HCT116 (cell line): Measurements from ENCODE around the gene KLHL22. TPM values are rescaled to one million over a fixed set of nuclear protein-coding genes. Genes with fewer than 3 reads are reported as not detected.

Source experiments
- ATAC-seq: fragments of 200-7000 bp; cut with Tn5 transposase; 2 replicates; pipeline ENCODE4 v1.9.1; 2020; ENCODE audit warnings: mild to moderate bottlenecking, moderate library complexity
- BruUV-seq: library from RNA; stranded (reverse); fragments of 400-500 nt; replicated peaks from 2 replicates; lab custom pipeline; 2021; lab: Mats Ljungman, UMichigan
- CTCF ChIA-PET: fragments of 300-600 bp; sonication (Branson Sonifier 250); formaldehyde crosslinking; loops from one replicate; lab custom pipeline; 2021; ENCODE audit warnings: antibody characterized with exemption; lab: Charles Lee
- POLR2A ChIA-PET: fragments of 300-600, 350-600 bp; sonication (Branson Sonifier 250); formaldehyde crosslinking; loops from one replicate; lab custom pipeline; 2021; ENCODE audit warnings: antibody characterized with exemption; lab: Charles Lee
- RAD21 ChIA-PET, 2 experiments: fragments of 300-600 bp; sonication (Branson Sonifier 250); formaldehyde crosslinking; loops; one replicate each; lab custom pipeline; 2023; ENCODE audit warnings: low total read pairs in 2 of 2; ENCODE audit not compliant: uncharacterized antibody in 2 of 2, unreplicated experiment in 2 of 2, low non-redundant PET in 1 of 2; lab: Charles Lee
- DNase-seq: peaks from one replicate; pipeline ENCODE4 v3.0.0-alpha.2; 2010; ENCODE audit warnings: low read depth, low spot score
- H2AFZ ChIP-seq: fragments of 200-600 bp; shearing (Covaris generic), sonication (generic); 2 replicates; pipeline ENCODE4 v1.6.1; 2017; ENCODE audit warnings: low read depth, mixed run types, mixed read lengths, antibody characterized with exemption, low read length; ENCODE audit not compliant: poor library complexity, severe bottlenecking
- H3K27ac ChIP-seq: 2 replicates; pipeline ENCODE4 v1.5.1; 2012; ENCODE audit warnings: low read depth, low read length
- H3K27me3 ChIP-seq: fragments of 200-600 bp; sonication (generic); 2 replicates; pipeline ENCODE4 v1.6.1; 2016; ENCODE audit warnings: mixed run types, low read length, mixed read lengths; ENCODE audit not compliant: insufficient read depth
- H3K36me3 ChIP-seq, 2 experiments: fragments of 200-500 bp in 1 of 2; fragments of 200-600 bp in 1 of 2; sonication (Bioruptor generic) in 1 of 2; sonication (generic) in 1 of 2; 2 replicates each; pipeline versions ENCODE4 v1.5.1 to v1.6.1; 2014 to 2016; ENCODE audit warnings: low read length in 2 of 2, inconsistent platforms in 1 of 2, mixed read lengths in 1 of 2, mixed run types in 1 of 2; ENCODE audit not compliant: insufficient read depth in 2 of 2, control insufficient read depth in 1 of 2
- H3K4me1 ChIP-seq, 2 experiments: fragments of 200-600 bp in 1 of 2; sonication (generic) in 1 of 2; 2 replicates each; pipeline versions ENCODE4 v1.5.1 to v1.6.1; 2012 to 2017; ENCODE audit warnings: low read length in 2 of 2, inconsistent platforms in 1 of 2, mild to moderate bottlenecking in 1 of 2, mixed read lengths in 1 of 2, mixed run types in 1 of 2, moderate library complexity in 1 of 2; ENCODE audit not compliant: insufficient read depth in 2 of 2, control insufficient read depth in 1 of 2
- H3K4me2 ChIP-seq: fragments of 200-600 bp; sonication (generic); 2 replicates; pipeline ENCODE4 v1.6.1; 2017; ENCODE audit warnings: mixed run types, low read length, mixed read lengths
- H3K4me3 ChIP-seq, 2 experiments: fragments of 200-600 bp in 1 of 2; sonication (generic) in 1 of 2; replicated peaks in 1 of 2; 2 replicates each; pipeline ENCODE4 v1.5.1; 2011 to 2016; ENCODE audit warnings: low read length in 2 of 2, control low read depth in 1 of 2, low read depth in 1 of 2, mild to moderate bottlenecking in 1 of 2, mixed read lengths in 1 of 2, mixed run types in 1 of 2
- H3K79me2 ChIP-seq: fragments of 200-600 bp; sonication (generic); 2 replicates; pipeline ENCODE4 v1.6.1; 2017; ENCODE audit warnings: mild to moderate bottlenecking, mixed run types, low read length, moderate library complexity, mixed read lengths; ENCODE audit not compliant: insufficient read depth
- H3K9ac ChIP-seq: fragments of 200-600 bp; sonication (generic); 2 replicates; pipeline ENCODE4 v1.6.1; 2016; ENCODE audit warnings: low read length, mixed read lengths
- H3K9me2 ChIP-seq: fragments of 200-600 bp; sonication (generic), shearing (Covaris generic); 2 replicates; pipeline ENCODE4 v1.6.1; 2017; ENCODE audit warnings: mixed run types, mild to moderate bottlenecking, moderate library complexity; ENCODE audit not compliant: insufficient read depth
- H3K9me3 ChIP-seq, 2 experiments: fragments of 200-500 bp in 1 of 2; fragments of 200-600 bp in 1 of 2; sonication (Bioruptor generic) in 1 of 2; sonication (generic) in 1 of 2; 2 replicates each; pipeline ENCODE4 v1.6.1; 2014 to 2017; ENCODE audit warnings: low read length in 2 of 2, mixed read lengths in 2 of 2, inconsistent platforms in 1 of 2, low read depth in 1 of 2, mild to moderate bottlenecking in 1 of 2, mixed run types in 1 of 2, moderate library complexity in 1 of 2; ENCODE audit not compliant: control insufficient read depth in 1 of 2, insufficient read depth in 1 of 2
- H4K20me1 ChIP-seq: fragments of 200-600 bp; sonication (generic), shearing (Covaris generic); 2 replicates; pipeline ENCODE4 v1.6.1; 2017; ENCODE audit warnings: mixed run types, mild to moderate bottlenecking, moderate library complexity; ENCODE audit not compliant: insufficient read depth
- CEBPB ChIP-seq: IDR thresholded peaks from 2 replicates; pipeline ENCODE4 v1.6.1; 2012; ENCODE audit warnings: low read depth
- EGR1 ChIP-seq: IDR thresholded peaks from 2 replicates; pipeline ENCODE4 v1.6.1; 2012; ENCODE audit warnings: low read depth
- ELF1 ChIP-seq: IDR thresholded peaks from 2 replicates; pipeline ENCODE4 v1.6.1; 2012; ENCODE audit warnings: low read depth, borderline replicate concordance
- EZH2 ChIP-seq: fragments of 200-600 bp; sonication (generic); IDR thresholded peaks from 2 replicates; pipeline ENCODE4 v1.6.1; 2017; ENCODE audit warnings: antibody characterized with exemption, mixed run types
- EZH2phosphoT487 ChIP-seq: fragments of 200-600 bp; IDR thresholded peaks from 2 replicates; pipeline ENCODE4 v1.6.1; 2018; ENCODE audit warnings: antibody characterized with exemption, borderline replicate concordance
- FOSL1 ChIP-seq: IDR thresholded peaks from 2 replicates; pipeline ENCODE4 v1.6.1; 2012; ENCODE audit warnings: low read depth
- JUND ChIP-seq: IDR thresholded peaks from 2 replicates; pipeline ENCODE4 v1.6.1; 2012
- POLR2A ChIP-seq: IDR thresholded peaks from 2 replicates; pipeline ENCODE4 v1.7.0; 2011; ENCODE audit warnings: borderline replicate concordance; ENCODE audit not compliant: insufficient read depth, insufficient read length; ENCODE audit errors: extremely low read depth
- POLR2AphosphoS5 ChIP-seq: IDR thresholded peaks from 2 replicates; pipeline ENCODE4 v1.6.1; 2011; ENCODE audit warnings: mild to moderate bottlenecking, low read depth, low read length, moderate library complexity
- SIN3A ChIP-seq: IDR thresholded peaks from 2 replicates; pipeline ENCODE4 v1.6.1; 2012; ENCODE audit warnings: low read depth
- SP1 ChIP-seq: IDR thresholded peaks from 2 replicates; pipeline ENCODE4 v1.6.1; 2012; ENCODE audit warnings: low read depth
- SRF ChIP-seq: IDR thresholded peaks from 2 replicates; pipeline ENCODE4 v1.6.1; 2012; ENCODE audit warnings: low read depth
- TCF7L2 ChIP-seq: IDR thresholded peaks from 2 replicates; pipeline ENCODE4 v1.7.0; 2011; ENCODE audit warnings: borderline replicate concordance, inconsistent platforms; ENCODE audit not compliant: insufficient read depth, insufficient read length; ENCODE audit errors: extremely low read depth
- ZBTB33 ChIP-seq: IDR thresholded peaks from 2 replicates; pipeline ENCODE4 v1.6.1; 2011; ENCODE audit warnings: mild to moderate bottlenecking, low read length, moderate library complexity; ENCODE audit not compliant: insufficient replicate concordance; ENCODE audit errors: extremely low read depth
- ZFX ChIP-seq: fragments of 450-650 bp; IDR thresholded peaks from 2 replicates; pipeline ENCODE4 v1.6.1; 2017
- ZNF274 ChIP-seq: fragments of 200-500 bp; sonication (Bioruptor generic); IDR thresholded peaks from 2 replicates; pipeline ENCODE4 v1.6.1; 2014; ENCODE audit warnings: mild to moderate bottlenecking, low read depth, low read length, inconsistent platforms
- intact Hi-C: fragments of 100-400 bp; cut with micrococcal nuclease; formaldehyde crosslinking; loops from 2 replicates; pipeline ENCODE4 v1.10.0; 2022
- total RNA-seq: library from RNA; stranded (reverse); gene quantifications from one replicate; pipeline ENCODE4 v1.2.1, GENCODE V29; 2021; ENCODE audit not compliant: unreplicated experiment
- TF ChIP-seq, protein P1 (sequence below): IDR thresholded peaks from 2 replicates; pipeline ENCODE4 v1.6.1; 2012
- TF ChIP-seq, protein P2 (sequence below): IDR thresholded peaks from 2 replicates; pipeline ENCODE4 v1.6.1; 2012
- TF ChIP-seq, protein P3 (sequence below), 3 experiments: fragments of 200-600 bp in 1 of 3; sonication (generic) in 1 of 3; IDR thresholded peaks in 2 of 3; conservative IDR thresholded peaks in 1 of 3; 2 replicates each; pipeline ENCODE4 v1.5.1; 2012 to 2017; ENCODE audit warnings: low read depth in 2 of 3, low read length in 2 of 3, antibody characterized with exemption in 1 of 3, borderline replicate concordance in 1 of 3, control low read depth in 1 of 3, mild to moderate bottlenecking in 1 of 3, mixed read lengths in 1 of 3, mixed run types in 1 of 3, moderate library complexity in 1 of 3; ENCODE audit not compliant: insufficient read depth in 1 of 3

Gene KLHL22
- total RNA-seq, 1 experiment from 2014 or later, result 16.4 TPM

GRCh38 chr22:20542736-20543135 lies 47.1 kb upstream of the KLHL22 start:
- Histone ChIP-seq H3K9me3 (no peaks in the 10 kb centered on the region), H3K4me1 (no peaks in the 10 kb centered on the region), H3K27me3 (no peaks in the 10 kb centered on the region), H3K79me2 (peaks cover 60% of the 10 kb centered on the region), H3K9me2 (no peaks in the 10 kb centered on the region), H3K9ac (no peak overlapping the region), H4K20me1 (0 out of 2 replicates have a peak, but pooled peaks cover 2% of the 10 kb centered on the region), H2AFZ (no peak overlapping the region), H3K36me3 (peaks cover 6 to 28% of the 10 kb centered on the region in 2 experiments), H3K4me3 (no peak overlapping the region), H3K4me2 (no peak overlapping the region), H3K27ac (no peak overlapping the region)
- DNase-seq (no peak), ATAC-seq (no peak)
- TF ChIP-seq, protein P1, sequence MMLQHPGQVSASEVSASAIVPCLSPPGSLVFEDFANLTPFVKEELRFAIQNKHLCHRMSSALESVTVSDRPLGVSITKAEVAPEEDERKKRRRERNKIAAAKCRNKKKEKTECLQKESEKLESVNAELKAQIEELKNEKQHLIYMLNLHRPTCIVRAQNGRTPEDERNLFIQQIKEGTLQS, result no peak
- TF ChIP-seq TCF7L2, result no peak
- no peak for TF ChIP-seq CEBPB
- no peak for TF ChIP-seq SIN3A
- TF ChIP-seq SRF, result no peak
- TF ChIP-seq POLR2AphosphoS5, result no peak
- TF ChIP-seq, protein P2, sequence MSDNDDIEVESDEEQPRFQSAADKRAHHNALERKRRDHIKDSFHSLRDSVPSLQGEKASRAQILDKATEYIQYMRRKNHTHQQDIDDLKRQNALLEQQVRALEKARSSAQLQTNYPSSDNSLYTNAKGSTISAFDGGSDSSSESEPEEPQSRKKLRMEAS, result no peak
- no peak for TF ChIP-seq POLR2A
- no peak for TF ChIP-seq EGR1
- no peak for TF ChIP-seq EZH2phosphoT487
- TF ChIP-seq FOSL1, result no peak
- TF ChIP-seq JUND, result no peak
- TF ChIP-seq, protein P3, sequence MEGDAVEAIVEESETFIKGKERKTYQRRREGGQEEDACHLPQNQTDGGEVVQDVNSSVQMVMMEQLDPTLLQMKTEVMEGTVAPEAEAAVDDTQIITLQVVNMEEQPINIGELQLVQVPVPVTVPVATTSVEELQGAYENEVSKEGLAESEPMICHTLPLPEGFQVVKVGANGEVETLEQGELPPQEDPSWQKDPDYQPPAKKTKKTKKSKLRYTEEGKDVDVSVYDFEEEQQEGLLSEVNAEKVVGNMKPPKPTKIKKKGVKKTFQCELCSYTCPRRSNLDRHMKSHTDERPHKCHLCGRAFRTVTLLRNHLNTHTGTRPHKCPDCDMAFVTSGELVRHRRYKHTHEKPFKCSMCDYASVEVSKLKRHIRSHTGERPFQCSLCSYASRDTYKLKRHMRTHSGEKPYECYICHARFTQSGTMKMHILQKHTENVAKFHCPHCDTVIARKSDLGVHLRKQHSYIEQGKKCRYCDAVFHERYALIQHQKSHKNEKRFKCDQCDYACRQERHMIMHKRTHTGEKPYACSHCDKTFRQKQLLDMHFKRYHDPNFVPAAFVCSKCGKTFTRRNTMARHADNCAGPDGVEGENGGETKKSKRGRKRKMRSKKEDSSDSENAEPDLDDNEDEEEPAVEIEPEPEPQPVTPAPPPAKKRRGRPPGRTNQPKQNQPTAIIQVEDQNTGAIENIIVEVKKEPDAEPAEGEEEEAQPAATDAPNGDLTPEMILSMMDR (IDR thresholded peaks at IDR 0.05 in 2 of 3, conservative IDR thresholded peaks at IDR 0.05 in 1 of 3; ENCODE audit: borderline replicate concordance in 1 of 3, insufficient read depth in 1 of 3, low read depth in 2 of 3, low read length in 2 of 3), result no peak
- no peak for TF ChIP-seq ZBTB33
- TF ChIP-seq SP1, result no peak
- TF ChIP-seq ZFX, result no peak
- no peak for TF ChIP-seq ELF1
- no peak for TF ChIP-seq ZNF274
- no peak for TF ChIP-seq EZH2
- ChIA-PET RAD21 (no interaction called here), CTCF (interaction anchor here (2.4 kb wide), 1 partner anchor 21 kb away, joined by 6 read pairs; no protein-coding TSS in a partner anchor), POLR2A (no interaction called here)
- intact Hi-C loops, result no loop called here
- no TSS peak for BruUV-seq
